Iris pigment epithelial cell (primary cell): Measurements from ENCODE around the gene UQCC5.

ENCODE experiments used
- DNase-seq: peaks from one replicate; pipeline ENCODE4 v3.0.0-alpha.2; 2011; ENCODE audit warnings: low read depth

UQCC5 gene

DNA sequence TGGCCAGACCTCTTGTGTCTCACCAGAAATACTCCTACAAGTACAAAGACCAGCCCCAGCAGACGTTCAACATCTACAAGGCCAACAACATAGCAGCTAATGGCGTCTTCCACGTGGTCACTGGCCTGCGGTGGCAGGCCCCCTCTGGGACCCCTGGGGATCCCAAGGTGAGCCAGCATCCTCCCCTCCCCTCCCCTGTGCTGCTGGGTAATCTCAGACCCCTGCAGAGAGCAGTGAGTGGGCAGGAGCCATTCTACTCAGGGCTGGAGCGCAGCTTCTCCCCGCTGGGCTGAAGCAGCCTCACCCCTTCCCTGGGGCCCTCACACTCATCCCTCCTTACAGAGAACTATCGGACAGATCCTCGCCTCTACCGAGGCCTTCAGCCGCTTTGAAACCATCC lies 31.4 kb upstream of the UQCC5 start:
- no peak for DNase-seq

GRCh38 chr3:52506266-52506966 lies 30.0 kb upstream of the UQCC5 start:
- DNase-seq = no peak

DNA sequence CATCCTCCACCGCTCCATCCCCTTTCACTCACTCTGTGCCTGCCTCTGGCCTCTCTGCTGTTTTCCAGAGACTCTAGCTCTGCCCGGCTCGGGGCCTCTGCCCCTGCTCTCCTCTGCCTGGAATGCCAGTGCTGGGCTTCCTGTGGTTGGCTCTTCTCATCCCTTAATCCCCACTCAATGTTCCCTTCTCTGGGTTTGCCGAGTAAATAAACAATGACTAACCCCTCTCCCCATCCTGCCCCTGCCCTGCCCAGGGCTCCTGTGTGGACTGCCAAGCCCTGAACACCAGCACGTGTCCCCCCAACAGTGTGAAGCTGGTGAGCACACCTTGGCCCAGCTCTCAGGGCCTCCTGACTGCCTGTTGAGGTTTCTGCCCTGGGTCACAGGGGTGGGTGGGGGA lies 29.0 kb upstream of the UQCC5 start:
- peak; percentile 84 for DNase-seq

DNA sequence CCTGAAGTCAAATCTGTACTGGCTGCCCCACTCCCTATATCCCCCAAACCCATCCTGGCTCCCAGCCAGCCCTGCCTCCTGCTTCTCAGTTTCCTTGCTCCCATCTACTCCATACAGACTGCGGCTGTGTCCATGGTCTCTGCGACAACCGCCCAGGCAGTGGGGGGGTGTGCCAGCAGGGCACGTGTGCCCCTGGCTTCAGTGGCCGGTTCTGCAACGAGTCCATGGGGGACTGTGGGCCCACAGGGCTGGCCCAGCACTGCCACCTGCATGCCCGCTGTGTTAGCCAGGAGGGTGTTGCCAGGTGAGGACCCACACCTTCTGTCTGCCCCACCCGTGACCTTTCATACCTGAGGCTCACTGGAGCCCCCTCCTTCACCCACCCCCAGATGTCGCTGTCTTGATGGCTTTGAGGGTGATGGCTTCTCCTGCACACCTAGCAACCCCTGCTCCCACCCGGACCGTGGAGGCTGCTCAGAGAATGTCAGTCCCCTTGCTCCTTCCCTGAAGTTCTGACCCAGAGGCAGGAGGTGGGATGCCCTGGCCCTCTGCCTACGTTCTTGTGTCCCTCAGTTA lies 26.6 kb upstream of the UQCC5 start:
- no peak for DNase-seq

DNA sequence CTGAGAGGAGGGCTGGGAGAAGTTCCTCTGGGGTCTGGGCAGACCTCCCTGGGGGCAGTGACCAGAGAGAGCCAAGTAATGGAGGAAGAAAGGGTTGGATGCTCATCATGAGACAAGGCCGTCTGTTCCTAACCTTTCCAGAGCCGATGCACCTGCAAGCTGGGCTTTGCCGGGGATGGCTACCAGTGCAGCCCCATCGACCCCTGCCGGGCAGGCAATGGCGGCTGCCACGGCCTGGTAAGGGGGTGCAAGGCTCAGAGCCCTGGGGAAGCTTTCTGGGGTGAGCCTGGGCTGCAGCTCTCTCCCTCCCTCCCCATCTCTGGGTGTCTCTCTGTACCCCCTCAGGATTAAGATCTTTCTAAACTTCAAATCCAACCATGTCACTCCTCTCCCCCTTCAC lies 24.9 kb upstream of the UQCC5 start:
- no peak for DNase-seq

- no peak for DNase-seq
Observed at GRCh38 chr3:52512105-52512504, 24.3 kb upstream of the UQCC5 start.

DNA sequence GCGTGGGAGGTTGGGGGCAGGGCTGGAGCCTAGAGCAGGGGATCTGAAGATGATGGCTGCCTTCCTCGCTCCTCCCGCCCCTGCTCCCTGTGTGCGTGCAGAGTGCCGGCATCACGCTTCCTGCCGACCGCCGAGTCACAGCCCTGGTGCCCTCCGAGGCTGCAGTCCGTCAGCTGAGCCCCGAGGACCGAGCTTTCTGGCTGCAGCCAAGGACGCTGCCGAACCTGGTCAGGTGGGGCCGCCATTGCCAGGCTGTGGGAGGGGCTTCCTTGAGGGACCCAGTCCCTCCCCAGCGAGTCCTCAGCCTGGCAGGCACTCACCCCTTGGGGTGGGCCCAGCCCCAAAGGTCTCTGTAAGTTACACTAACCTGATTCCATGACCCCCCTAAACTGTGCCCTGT lies 23.7 kb upstream of the UQCC5 start:
- no peak for DNase-seq

DNA sequence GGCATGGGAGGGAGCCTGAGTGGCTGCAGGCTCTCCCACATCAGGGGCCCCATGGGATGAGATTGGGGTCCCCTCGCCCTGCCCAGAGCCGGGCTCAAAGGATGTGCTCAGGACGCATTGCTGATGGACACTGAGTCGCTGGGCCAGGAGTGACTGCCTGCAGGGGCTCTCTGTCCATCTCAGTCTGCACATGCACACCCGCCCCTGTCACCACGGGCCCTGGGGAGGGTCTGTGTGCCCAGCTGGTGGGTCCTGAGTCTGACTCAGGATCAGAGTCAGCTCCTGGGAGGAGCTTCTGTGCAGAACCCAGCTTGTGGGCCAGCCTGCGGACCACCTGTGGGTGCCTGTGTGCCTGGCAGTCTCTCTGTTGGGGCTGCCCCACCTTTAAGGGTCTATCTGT lies 23.1 kb upstream of the UQCC5 start:
- no peak for DNase-seq

- no peak for DNase-seq
Observed at GRCh38 chr3:52514576-52514975, 21.8 kb upstream of the UQCC5 start.

DNA sequence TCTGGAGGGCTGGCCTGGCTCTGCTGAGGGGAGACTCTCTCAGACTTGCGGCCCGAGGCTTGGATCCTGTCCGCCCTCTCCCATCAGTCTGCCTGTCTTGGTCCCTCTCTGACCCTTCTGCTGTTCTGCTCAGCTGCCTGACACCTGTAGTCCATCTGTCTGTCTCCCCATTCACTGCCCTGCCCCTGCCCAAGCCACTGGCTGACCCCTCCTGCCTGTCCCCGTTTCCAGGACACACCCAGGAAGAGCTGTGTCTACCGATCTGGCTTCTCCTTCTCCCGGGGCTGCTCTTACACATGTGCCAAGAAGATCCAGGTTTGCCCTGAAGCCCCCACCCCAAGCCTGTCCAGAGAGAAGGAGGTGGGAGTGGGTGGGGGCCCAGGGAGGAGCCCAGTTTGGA lies 21.2 kb upstream of the UQCC5 start:
- no peak for DNase-seq

DNA sequence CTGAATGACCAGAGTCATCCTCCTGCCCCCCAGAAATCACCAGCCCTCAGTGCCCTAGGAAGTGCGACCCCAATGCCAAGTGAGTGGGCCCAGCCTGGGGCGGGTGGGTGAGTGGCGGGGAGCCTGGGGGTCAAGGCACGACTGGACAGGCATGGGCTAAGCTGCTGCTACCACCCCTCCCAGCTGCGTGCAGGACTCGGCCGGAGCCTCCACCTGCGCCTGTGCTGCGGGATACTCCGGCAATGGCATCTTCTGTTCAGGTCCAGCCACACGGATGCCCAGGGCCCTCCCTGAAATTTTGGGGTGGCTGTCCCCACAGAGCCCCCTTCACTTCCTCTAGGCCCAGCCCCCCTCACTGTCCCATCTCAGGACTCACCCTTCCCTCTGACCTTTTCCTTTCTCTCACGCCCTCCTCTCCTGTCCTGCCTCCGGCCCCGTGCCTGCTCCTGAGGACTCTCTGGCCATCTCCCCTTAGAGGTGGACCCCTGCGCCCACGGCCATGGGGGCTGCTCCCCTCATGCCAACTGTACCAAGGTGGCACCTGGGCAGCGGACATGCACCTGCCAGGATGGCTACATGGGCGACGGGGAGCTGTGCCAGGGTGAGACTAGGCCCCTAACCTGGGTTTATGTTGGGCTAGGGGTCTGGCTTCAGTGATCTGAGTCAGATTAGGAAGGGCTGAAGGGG lies 19.8 kb upstream of the UQCC5 start:
- DNase-seq = no peak

DNA sequence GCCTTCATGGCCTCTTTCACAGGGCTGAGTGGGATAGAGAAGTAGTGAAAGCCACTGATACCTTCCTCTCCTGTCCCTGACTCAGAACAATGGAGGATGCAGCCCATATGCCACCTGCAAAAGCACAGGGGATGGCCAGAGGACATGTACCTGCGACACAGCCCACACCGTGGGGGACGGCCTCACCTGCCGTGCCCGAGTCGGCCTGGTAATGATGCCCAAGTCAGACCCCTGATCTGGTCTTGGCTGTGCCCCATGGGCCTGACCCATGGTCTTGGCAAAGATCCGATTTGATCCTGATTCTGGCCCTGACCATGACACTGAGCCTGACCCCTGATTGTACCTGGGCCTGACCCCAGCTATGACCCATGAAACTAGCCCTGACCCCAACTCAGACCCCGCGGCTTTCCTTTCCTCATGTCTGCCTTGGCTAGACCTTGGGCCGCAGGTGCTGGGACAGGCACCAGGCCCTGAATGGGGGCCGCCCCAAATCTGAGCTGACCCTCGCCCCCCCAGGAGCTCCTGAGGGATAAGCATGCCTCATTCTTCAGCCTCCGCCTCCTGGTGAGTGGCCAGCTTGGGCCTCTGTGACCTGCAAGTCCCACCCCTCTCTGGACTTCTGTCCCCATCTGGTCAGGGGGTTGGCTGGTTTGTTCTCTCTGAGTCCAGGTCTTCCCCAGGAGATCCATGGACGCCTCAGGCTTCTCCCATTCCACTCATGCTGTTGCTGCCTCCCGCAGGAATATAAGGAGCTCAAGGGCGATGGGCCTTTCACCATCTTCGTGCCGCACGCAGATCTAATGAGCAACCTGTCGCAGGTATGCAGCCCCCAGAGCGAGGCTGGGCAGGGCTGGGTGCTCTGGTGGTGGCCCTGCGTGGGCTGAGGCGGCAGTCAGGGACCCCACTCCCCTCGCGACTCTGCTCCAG lies 18.3 kb upstream of the UQCC5 start:
- DNase-seq = no peak

DNA sequence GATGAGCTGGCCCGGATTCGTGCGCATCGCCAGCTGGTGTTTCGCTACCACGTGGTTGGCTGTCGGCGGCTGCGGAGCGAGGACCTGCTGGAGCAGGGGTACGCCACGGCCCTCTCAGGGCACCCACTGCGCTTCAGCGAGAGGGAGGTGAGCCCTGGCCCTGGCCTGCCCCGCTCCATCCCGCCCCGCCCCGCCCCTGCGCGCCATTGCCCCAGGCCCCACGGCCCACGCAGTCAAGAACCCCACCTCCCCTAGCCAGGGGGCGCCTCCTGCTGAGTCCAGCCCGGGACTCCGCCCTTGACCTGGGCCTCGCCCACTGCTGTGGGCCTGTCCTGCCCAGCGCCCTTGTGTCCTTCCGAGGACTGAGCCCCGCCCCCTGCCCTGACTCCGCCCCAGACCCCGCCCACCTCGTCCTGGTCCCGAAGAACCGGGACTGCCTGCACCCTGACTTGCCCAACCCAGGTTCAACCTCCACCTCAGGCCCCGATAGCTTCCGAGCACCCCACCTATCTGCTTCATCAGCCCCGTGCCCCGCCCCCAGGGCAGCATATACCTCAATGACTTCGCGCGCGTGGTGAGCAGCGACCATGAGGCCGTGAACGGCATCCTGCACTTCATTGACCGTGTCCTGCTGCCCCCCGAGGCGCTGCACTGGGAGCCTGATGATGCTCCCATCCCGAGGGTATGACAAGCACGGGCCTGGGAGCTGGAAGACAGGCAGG lies 17.5 kb upstream of the UQCC5 start:
- no peak for DNase-seq

DNA sequence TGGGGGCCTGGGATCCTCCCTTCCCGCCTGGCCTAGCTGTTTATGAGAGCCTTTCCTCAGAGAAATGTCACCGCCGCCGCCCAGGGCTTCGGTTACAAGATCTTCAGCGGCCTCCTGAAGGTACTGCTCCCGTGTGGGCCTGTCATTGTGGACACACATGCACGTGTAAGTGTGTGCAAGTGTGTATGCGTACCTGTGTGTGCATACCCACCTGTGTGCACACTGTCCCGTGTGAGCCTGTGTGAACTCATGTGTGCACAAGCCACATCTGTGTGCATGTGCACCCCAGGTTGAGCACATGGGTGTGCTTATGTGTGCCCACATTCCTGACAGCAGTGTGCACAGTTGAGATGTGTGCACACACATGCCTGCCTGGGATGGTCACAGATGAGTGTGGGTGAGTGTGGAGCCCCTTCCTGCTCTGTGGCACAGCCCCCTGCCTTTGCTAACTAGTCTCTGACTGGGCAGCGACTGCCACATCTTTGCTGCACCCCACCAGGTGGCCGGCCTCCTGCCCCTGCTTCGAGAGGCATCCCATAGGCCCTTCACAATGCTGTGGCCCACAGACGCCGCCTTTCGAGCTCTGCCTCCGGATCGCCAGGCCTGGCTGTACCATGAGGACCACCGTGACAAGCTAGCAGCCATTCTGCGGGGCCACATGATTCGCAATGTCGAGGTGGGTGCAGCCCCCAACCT lies 16.8 kb upstream of the UQCC5 start:
- no peak for DNase-seq

- no peak for DNase-seq
Observed at GRCh38 chr3:52520141-52520667, 16.2 kb upstream of the UQCC5 start.

DNA sequence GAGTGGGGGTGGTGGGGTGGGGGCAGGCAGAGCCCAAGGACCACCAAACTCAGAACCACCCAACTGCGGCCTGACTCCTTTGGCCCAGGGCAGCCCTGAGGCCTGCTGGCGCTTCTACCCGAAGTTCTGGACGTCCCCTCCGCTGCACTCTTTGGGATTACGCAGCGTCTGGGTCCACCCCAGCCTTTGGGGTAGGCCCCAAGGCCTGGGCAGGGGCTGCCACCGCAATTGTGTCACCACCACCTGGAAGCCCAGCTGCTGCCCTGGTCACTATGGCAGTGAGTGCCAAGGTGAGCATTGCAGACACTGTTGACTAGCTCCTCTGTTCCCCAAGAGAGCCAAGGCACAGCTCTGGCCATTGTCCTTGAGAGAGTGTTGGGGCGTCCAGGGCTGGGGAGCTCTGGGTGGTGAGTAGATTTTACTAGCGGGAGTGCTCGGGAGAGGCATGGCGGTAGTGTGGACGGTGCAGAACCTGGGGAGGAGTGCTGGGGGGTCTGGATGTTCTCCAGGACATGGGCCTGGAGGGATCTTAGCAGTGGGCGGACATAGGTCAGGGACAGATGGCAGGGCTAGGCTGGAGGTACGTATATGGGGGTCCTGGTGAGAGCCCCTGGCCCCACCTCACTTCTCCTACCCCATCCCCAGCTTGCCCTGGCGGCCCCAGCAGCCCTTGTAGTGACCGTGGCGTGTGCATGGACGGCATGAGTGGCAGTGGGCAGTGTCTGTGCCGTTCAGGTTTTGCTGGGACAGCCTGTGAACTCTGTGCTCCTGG lies 15.5 kb upstream of the UQCC5 start:
- no peak for DNase-seq

DNA sequence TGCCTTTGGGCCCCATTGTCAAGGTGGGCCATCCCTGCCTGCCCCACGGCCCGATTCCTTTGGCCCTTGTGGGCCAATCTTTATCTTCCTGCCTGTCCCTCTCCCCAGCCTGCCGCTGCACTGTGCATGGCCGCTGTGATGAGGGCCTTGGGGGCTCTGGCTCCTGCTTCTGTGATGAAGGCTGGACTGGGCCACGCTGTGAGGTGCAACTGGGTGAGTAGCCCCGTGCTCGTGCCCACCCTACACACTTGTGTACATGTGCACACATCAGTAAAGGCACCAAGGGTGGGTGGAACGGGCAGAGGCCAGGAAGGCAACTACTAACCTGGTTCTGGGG lies 14.9 kb upstream of the UQCC5 start:
- no peak for DNase-seq

GRCh38 chr3:52521881-52522650 lies 14.3 kb upstream of the UQCC5 start:
- DNase-seq = no peak

- DNase-seq = no peak
Observed at GRCh38 chr3:52522651-52523251, 13.7 kb upstream of the UQCC5 start.
